GM19467 (cell line): ENCODE measurements around the gene JAG1.
"Not testable (repeated sequence)": the region's sequence is repeated elsewhere in the genome, so short reads cannot be mapped to it uniquely, and the experiment has no call there.

Source experiments
- ATAC-seq: cut with Tn5 transposase; IDR thresholded peaks from one replicate; pipeline ENCODE4 v1.9.1; 2021; ENCODE audit warnings: mild to moderate bottlenecking, moderate library complexity; ENCODE audit not compliant: unreplicated experiment

JAG1 gene

GRCh38 chr20:10590446-10590845 is 83.4 kb downstream of the JAG1 start:
- ATAC-seq: not testable (repeated sequence)
